H9 (cell line): ENCODE results near the gene GNE. TPM values are rescaled to one million over a fixed set of nuclear protein-coding genes. Genes with fewer than 3 reads are reported as not detected.

ENCODE experiments used
- DNase-seq: peaks from one replicate; pipeline ENCODE4 v3.0.0-alpha.2; 2017
- H2AFZ ChIP-seq: one replicate; pipeline ENCODE4 v1.6.1; 2013; ENCODE audit warnings: mild to moderate bottlenecking, low read length, control low read depth, moderate library complexity
- H2AK5ac ChIP-seq: 2 replicates; pipeline ENCODE4 v1.6.1; 2013; ENCODE audit warnings: low read length, control low read depth, mixed read lengths; ENCODE audit not compliant: insufficient read length
- H2BK120ac ChIP-seq: one replicate; pipeline ENCODE4 v1.6.1; 2013; ENCODE audit warnings: low read depth, mild to moderate bottlenecking, low read length, control low read depth, inconsistent platforms; ENCODE audit not compliant: poor library complexity, severe bottlenecking
- H2BK12ac ChIP-seq: 2 replicates; pipeline ENCODE4 v1.6.1; 2013; ENCODE audit warnings: low read length, control low read depth, mixed read lengths, low read depth; ENCODE audit not compliant: insufficient read length
- H2BK15ac ChIP-seq: 2 replicates; pipeline ENCODE4 v1.6.1; 2013; ENCODE audit warnings: low read depth, low read length, control low read depth
- H2BK20ac ChIP-seq: one replicate; pipeline ENCODE4 v1.6.1; 2013; ENCODE audit warnings: low read depth, mild to moderate bottlenecking, low read length, control low read depth, inconsistent platforms; ENCODE audit not compliant: poor library complexity, severe bottlenecking
- H2BK5ac ChIP-seq: 2 replicates; pipeline ENCODE4 v1.6.1; 2013; ENCODE audit warnings: low read length, control low read depth, mixed read lengths; ENCODE audit not compliant: insufficient read length
- H3K14ac ChIP-seq: 2 replicates; pipeline ENCODE4 v1.6.1; 2013; ENCODE audit warnings: low read length, control low read depth; ENCODE audit not compliant: insufficient read depth
- H3K18ac ChIP-seq: 2 replicates; pipeline ENCODE4 v1.6.1; 2013; ENCODE audit warnings: low read depth, mild to moderate bottlenecking, mixed read lengths, low read length, control low read depth; ENCODE audit not compliant: insufficient read length
- H3K23ac ChIP-seq: 2 replicates; pipeline ENCODE4 v1.6.1; 2013; ENCODE audit warnings: low read length, control low read depth, mixed read lengths, low read depth; ENCODE audit not compliant: insufficient read length
- H3K23me2 ChIP-seq: 2 replicates; pipeline ENCODE4 v1.6.1; 2013; ENCODE audit warnings: low read depth, mild to moderate bottlenecking, mixed read lengths, low read length, control low read depth; ENCODE audit not compliant: insufficient read length, poor library complexity, severe bottlenecking
- H3K27ac ChIP-seq: 2 replicates; pipeline ENCODE4 v1.5.1; 2013; ENCODE audit warnings: low read length, control low read depth, mixed read lengths, low read depth; ENCODE audit not compliant: insufficient read length
- H3K27me3 ChIP-seq: 2 replicates; pipeline ENCODE4 v1.6.1; 2013; ENCODE audit warnings: low read length, control low read depth, inconsistent platforms; ENCODE audit not compliant: insufficient read depth
- H3K4ac ChIP-seq: 2 replicates; pipeline ENCODE4 v1.6.1; 2013; ENCODE audit warnings: low read depth, mild to moderate bottlenecking, control low read depth, inconsistent platforms, low read length, moderate library complexity
- H3K4me1 ChIP-seq: 2 replicates; pipeline ENCODE4 v1.6.1; 2013; ENCODE audit warnings: low read length, control low read depth, inconsistent platforms; ENCODE audit not compliant: insufficient read depth
- H3K4me2 ChIP-seq: 2 replicates; pipeline ENCODE4 v1.6.1; 2013; ENCODE audit warnings: low read length, control low read depth, mixed read lengths; ENCODE audit not compliant: insufficient read length, insufficient read depth
- H3K56ac ChIP-seq: 2 replicates; pipeline ENCODE4 v1.6.1; 2013; ENCODE audit warnings: low read depth, mild to moderate bottlenecking, mixed read lengths, low read length, control low read depth; ENCODE audit not compliant: insufficient read length
- H3K79me1 ChIP-seq: 2 replicates; pipeline ENCODE4 v1.6.1; 2013; ENCODE audit warnings: low read depth, mild to moderate bottlenecking, moderate library complexity, low read length, control low read depth, inconsistent platforms; ENCODE audit not compliant: insufficient read depth, poor library complexity, severe bottlenecking
- H3K79me2 ChIP-seq: 2 replicates; pipeline ENCODE4 v1.6.1; 2013; ENCODE audit warnings: low read length, control low read depth, inconsistent platforms; ENCODE audit not compliant: insufficient read depth
- H3K9ac ChIP-seq: 2 replicates; pipeline ENCODE4 v1.6.1; 2013; ENCODE audit warnings: low read length, control low read depth, mixed read lengths; ENCODE audit not compliant: insufficient read length; ENCODE audit errors: extremely low read depth
- H3K9me3 ChIP-seq: one replicate; pipeline ENCODE4 v1.6.1; 2013; ENCODE audit warnings: low read depth, low read length, inconsistent platforms; ENCODE audit not compliant: control insufficient read depth
- H3T11ph ChIP-seq: one replicate; pipeline ENCODE4 v1.6.1; 2013; ENCODE audit warnings: mild to moderate bottlenecking, low read length, control low read depth, inconsistent platforms
- H4K20me1 ChIP-seq: one replicate; pipeline ENCODE4 v1.6.1; 2013; ENCODE audit not compliant: control insufficient read depth, insufficient read length, insufficient read depth
- H4K5ac ChIP-seq: 2 replicates; pipeline ENCODE4 v1.6.1; 2013; ENCODE audit warnings: low read depth, mild to moderate bottlenecking, mixed read lengths, low read length, control low read depth; ENCODE audit not compliant: insufficient read length
- H4K8ac ChIP-seq: replicated peaks from 2 replicates; pipeline ENCODE4 v1.6.1; 2013; ENCODE audit warnings: low read length, control low read depth, mixed read lengths, low read depth; ENCODE audit not compliant: insufficient read length
- H4K91ac ChIP-seq: 2 replicates; pipeline ENCODE4 v1.6.1; 2013; ENCODE audit warnings: low read depth, mild to moderate bottlenecking, moderate library complexity, mixed read lengths, low read length, control low read depth; ENCODE audit not compliant: insufficient read length
- H3K27ac Mint-ChIP-seq, 3 experiments: 2 replicates in 2 of 3; 3 replicates in 1 of 3; pipeline ENCODE4 v1.8.0; 2020 to 2021; ENCODE audit warnings: mixed read lengths in 3 of 3, mild to moderate bottlenecking in 1 of 3, moderate library complexity in 1 of 3
- H3K27me3 Mint-ChIP-seq: 2 replicates; pipeline ENCODE4 v1.8.0; 2021; ENCODE audit warnings: low read depth, mild to moderate bottlenecking, moderate library complexity, mixed read lengths
- H3K36me3 Mint-ChIP-seq, 3 experiments: 2 replicates in 2 of 3; 3 replicates in 1 of 3; pipeline ENCODE4 v1.8.0; 2020 to 2021; ENCODE audit warnings: low read depth in 3 of 3, mixed read lengths in 3 of 3; ENCODE audit not compliant: insufficient read depth in 1 of 3
- H3K4me1 Mint-ChIP-seq, 2 experiments: 2 replicates each; pipeline ENCODE4 v1.8.0; 2020; ENCODE audit warnings: mixed read lengths in 2 of 2
- H3K4me3 Mint-ChIP-seq, 2 experiments: 2 replicates in 1 of 2; 3 replicates in 1 of 2; pipeline ENCODE4 v1.8.0; 2020 to 2021; ENCODE audit warnings: mild to moderate bottlenecking in 2 of 2, mixed read lengths in 2 of 2, moderate library complexity in 1 of 2
- H3K9me3 Mint-ChIP-seq, 2 experiments: 2 replicates in 1 of 2; 3 replicates in 1 of 2; pipeline ENCODE4 v1.8.0; 2020; ENCODE audit warnings: mild to moderate bottlenecking in 2 of 2, mixed read lengths in 2 of 2, moderate library complexity in 1 of 2
- WGBS: extraction: QIAGEN DNeasy Blood & Tissue Kit; methylation state at CpG from one replicate; pipeline ENCODE4 v1.1.7; 2013; ENCODE audit warnings: missing lambda C conversion rate, low lambda C conversion rate, mixed read lengths; ENCODE audit not compliant: insufficient read length; ENCODE audit errors: extremely low coverage; 5-methylcytosine and 5-hydroxymethylcytosine counted together
- total RNA-seq: library from RNA; stranded (reverse); gene quantifications from 2 replicates; pipeline ENCODE4 v1.2.1, GENCODE V29; 2021
- TF ChIP-seq, protein P1 (sequence below): fragments of 200-600 bp; sonication (generic); conservative IDR thresholded peaks from 3 replicates; pipeline ENCODE4 v1.8.0; 2021; ENCODE audit warnings: antibody characterized with exemption, mild to moderate bottlenecking

The GNE gene
- total RNA-seq, 1 experiment from 2014 or later = 6.3 TPM

DNA sequence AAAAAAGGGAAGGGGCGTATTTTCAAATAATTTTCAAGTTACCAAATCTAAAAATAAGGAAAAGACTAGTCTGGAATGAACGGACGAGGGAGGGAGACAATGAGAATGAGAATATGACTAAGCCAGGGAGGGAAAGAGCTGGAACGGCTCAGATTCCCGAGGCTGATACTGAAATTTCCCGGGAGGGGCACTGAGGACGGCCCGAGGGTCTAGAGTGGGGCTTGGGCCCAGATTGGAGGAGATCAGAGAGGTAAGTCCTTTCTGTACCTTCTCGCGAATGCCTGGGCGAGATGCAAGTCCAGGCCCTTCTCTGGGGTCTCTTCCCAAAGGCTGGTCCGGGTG is 92.5 kb downstream of the GNE start:
- peaks cover 36 to 47% of the 10 kb centered on the region in 2 experiments for H3K4me1 Mint-ChIP-seq
- WGBS = no CpG with 5 or more reads among the region's 12 CpGs

More for the DNA sequence above, 92.5 kb downstream of the GNE start:
- Mint-ChIP-seq H3K27ac (no peak overlapping the region), H3K27me3 (peaks cover 28% of the 10 kb centered on the region), H3K4me3 (no peak overlapping the region), H3K36me3 (peaks cover 0 to 6% (median 0%) of the 10 kb centered on the region in 3 experiments; a peak in 1 of 7 replicates), H3K9me3 (no peaks in the 10 kb centered on the region; a peak in 1 of 5 replicates)
- H3K9me3 ChIP-seq = no peaks in the 10 kb centered on the region
- no peaks in the 10 kb centered on the region for H4K20me1 ChIP-seq
- TF ChIP-seq, protein P1, sequence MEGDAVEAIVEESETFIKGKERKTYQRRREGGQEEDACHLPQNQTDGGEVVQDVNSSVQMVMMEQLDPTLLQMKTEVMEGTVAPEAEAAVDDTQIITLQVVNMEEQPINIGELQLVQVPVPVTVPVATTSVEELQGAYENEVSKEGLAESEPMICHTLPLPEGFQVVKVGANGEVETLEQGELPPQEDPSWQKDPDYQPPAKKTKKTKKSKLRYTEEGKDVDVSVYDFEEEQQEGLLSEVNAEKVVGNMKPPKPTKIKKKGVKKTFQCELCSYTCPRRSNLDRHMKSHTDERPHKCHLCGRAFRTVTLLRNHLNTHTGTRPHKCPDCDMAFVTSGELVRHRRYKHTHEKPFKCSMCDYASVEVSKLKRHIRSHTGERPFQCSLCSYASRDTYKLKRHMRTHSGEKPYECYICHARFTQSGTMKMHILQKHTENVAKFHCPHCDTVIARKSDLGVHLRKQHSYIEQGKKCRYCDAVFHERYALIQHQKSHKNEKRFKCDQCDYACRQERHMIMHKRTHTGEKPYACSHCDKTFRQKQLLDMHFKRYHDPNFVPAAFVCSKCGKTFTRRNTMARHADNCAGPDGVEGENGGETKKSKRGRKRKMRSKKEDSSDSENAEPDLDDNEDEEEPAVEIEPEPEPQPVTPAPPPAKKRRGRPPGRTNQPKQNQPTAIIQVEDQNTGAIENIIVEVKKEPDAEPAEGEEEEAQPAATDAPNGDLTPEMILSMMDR = no peak
- H3K14ac ChIP-seq = no peak overlapping the region
- no peak overlapping the region for H4K91ac ChIP-seq
- H2BK12ac ChIP-seq = no peak overlapping the region
- H3K27me3 ChIP-seq = no peaks in the 10 kb centered on the region
- H4K5ac ChIP-seq = no peak overlapping the region
- no peak overlapping the region for H3K56ac ChIP-seq
- H3K79me2 ChIP-seq = no peaks in the 10 kb centered on the region
- H2BK5ac ChIP-seq = no peak overlapping the region
- H3K18ac ChIP-seq = no peak overlapping the region
- no peak overlapping the region for H3T11ph ChIP-seq
- H2BK15ac ChIP-seq = no peak overlapping the region
- DNase-seq = no peak
- no peaks in the 10 kb centered on the region for H3K79me1 ChIP-seq
- no peak overlapping the region for H2AFZ ChIP-seq
- no peak overlapping the region for H2BK20ac ChIP-seq
- H3K9ac ChIP-seq = no peak overlapping the region
- H2AK5ac ChIP-seq = no peak overlapping the region
- H3K27ac ChIP-seq = no peak overlapping the region
- H3K4me1 ChIP-seq = peaks cover 10% of the 10 kb centered on the region
- H3K4me2 ChIP-seq = no peak overlapping the region
- no peak overlapping the region for H4K8ac ChIP-seq
- no peaks in the 10 kb centered on the region for H3K23me2 ChIP-seq
- H2BK120ac ChIP-seq = no peak overlapping the region
- no peak overlapping the region for H3K23ac ChIP-seq
- H3K4ac ChIP-seq = no peak overlapping the region
